ENCODE results near the gene CCL18. TPM values are rescaled to one million over a fixed set of nuclear protein-coding genes. Genes with fewer than 3 reads are reported as not detected.
"Not testable (repeated sequence)": the region's sequence is repeated elsewhere in the genome, so short reads cannot be mapped to it uniquely, and the experiment has no call there.

CCL18 gene
- polyA plus RNA-seq (ENCODE audit: insufficient read length in 3 of 3): not detected

GRCh38 chr17:36063786-36064541 is at the start of gene CCL18:
CCL18 (plus strand) TSS chr17:36064272; CDS start chr17:36064343, 71 bp downstream.
- no peak for DNase-seq (ENCODE audit: low read depth in 3 of 3, low spot score in 2 of 3)

- no peak for DNase-seq (ENCODE audit: low read depth in 3 of 3, low spot score in 2 of 3)
Observed at GRCh38 chr17:36014946-36015345, 49.1 kb upstream of the CCL18 start.

- not testable (repeated sequence) for DNase-seq (ENCODE audit: low read depth in 3 of 3, low spot score in 2 of 3)
Observed at GRCh38 chr17:36015895-36016294, 48.2 kb upstream of the CCL18 start.

- DNase-seq (ENCODE audit: low read depth in 3 of 3, low spot score in 2 of 3): no peak
Observed at GRCh38 chr17:36016555-36016954, 47.5 kb upstream of the CCL18 start.

GRCh38 chr17:36017799-36018198 is 46.3 kb upstream of the CCL18 start, which contains the start of gene CCL23:
CCL23 (minus strand) TSS chr17:36017972; CDS start chr17:36017897, 75 bp downstream.
- DNase-seq (ENCODE audit: low read depth in 3 of 3, low spot score in 2 of 3): no peak

GRCh38 chr17:36019423-36019822 is 44.6 kb upstream of the CCL18 start:
- DNase-seq (ENCODE audit: low read depth in 3 of 3, low spot score in 2 of 3): no peak

- no peak for DNase-seq (ENCODE audit: low read depth in 3 of 3, low spot score in 2 of 3)
Observed at GRCh38 chr17:36024106-36024869, 39.8 kb upstream of the CCL18 start.

GRCh38 chr17:36027761-36028160 is 36.3 kb upstream of the CCL18 start:
- DNase-seq (ENCODE audit: low read depth in 3 of 3, low spot score in 2 of 3): no peak

GRCh38 chr17:36030956-36031355 is 33.1 kb upstream of the CCL18 start:
- no peak for DNase-seq (ENCODE audit: low read depth in 3 of 3, low spot score in 2 of 3)

GRCh38 chr17:36034127-36034526 is 29.9 kb upstream of the CCL18 start:
- DNase-seq (ENCODE audit: low read depth in 3 of 3, low spot score in 2 of 3): no peak

- DNase-seq (ENCODE audit: low read depth in 3 of 3, low spot score in 2 of 3): no peak
Observed at GRCh38 chr17:36036235-36036634, 27.8 kb upstream of the CCL18 start.

GRCh38 chr17:36048066-36048465 is 16.0 kb upstream of the CCL18 start:
- no peak for DNase-seq (ENCODE audit: low read depth in 3 of 3, low spot score in 2 of 3)

- no peak for DNase-seq (ENCODE audit: low read depth in 3 of 3, low spot score in 2 of 3)
Observed at GRCh38 chr17:36049643-36050042, 14.4 kb upstream of the CCL18 start.

- DNase-seq (ENCODE audit: low read depth in 3 of 3, low spot score in 2 of 3): no peak
Observed at GRCh38 chr17:36055171-36055570, 8.9 kb upstream of the CCL18 start.

GRCh38 chr17:36055921-36056520 is 8.1 kb upstream of the CCL18 start:
- no peak for DNase-seq (ENCODE audit: low read depth in 3 of 3, low spot score in 2 of 3)

- no peak for DNase-seq (ENCODE audit: low read depth in 3 of 3, low spot score in 2 of 3)
Observed at GRCh38 chr17:36057911-36058310, 6.2 kb upstream of the CCL18 start.

- no peak for DNase-seq (ENCODE audit: low read depth in 3 of 3, low spot score in 2 of 3)
Observed at GRCh38 chr17:36059406-36059805, 4.7 kb upstream of the CCL18 start.

- no peak for DNase-seq (ENCODE audit: low read depth in 3 of 3, low spot score in 2 of 3)
Observed at GRCh38 chr17:36060816-36061215, 3.3 kb upstream of the CCL18 start.

GRCh38 chr17:36066365-36066985 is 2.4 kb downstream of the CCL18 start:
- DNase-seq (ENCODE audit: low read depth in 3 of 3, low spot score in 2 of 3): no peak

- DNase-seq (ENCODE audit: low read depth in 3 of 3, low spot score in 2 of 3): no peak
Observed at GRCh38 chr17:36068524-36068923, 4.5 kb downstream of the CCL18 start.

- DNase-seq (ENCODE audit: low read depth in 3 of 3, low spot score in 2 of 3): no peak
Observed at GRCh38 chr17:36069136-36069535, 5.1 kb downstream of the CCL18 start.
